Activated T-helper 2 cell treated with anti-CD3 and anti-CD28 coated beads, Interferon-gamma antibody, Interleukin-2, Interleukin-4, amounts not matched to agents 10 μg/mL and 5 μg/mL and 100 μg/mL, durations not matched to agents 14 hours and 24 hours and 36 hours (primary cell): ENCODE results near the gene MT1E. TPM values are rescaled to one million over a fixed set of nuclear protein-coding genes. Genes with fewer than 3 reads are reported as not detected.
"Not testable (repeated sequence)": the region's sequence is repeated elsewhere in the genome, so short reads cannot be mapped to it uniquely, and the experiment has no call there.

Experiments used
- DNase-seq: peaks from one replicate; pipeline ENCODE4 v3.0.0; 2021; ENCODE audit warnings: low spot score
- H3K27ac Mint-ChIP-seq: one replicate; pipeline ENCODE4 v1.8.0; 2021; ENCODE audit warnings: mixed read lengths
- H3K27me3 Mint-ChIP-seq: one replicate; pipeline ENCODE4 v1.8.0; 2021; ENCODE audit warnings: low read depth, mixed read lengths
- H3K36me3 Mint-ChIP-seq: one replicate; pipeline ENCODE4 v1.8.0; 2021; ENCODE audit warnings: low read depth, mixed read lengths
- H3K4me1 Mint-ChIP-seq: one replicate; pipeline ENCODE4 v1.8.0; 2021; ENCODE audit warnings: low read depth, mixed read lengths
- H3K4me3 Mint-ChIP-seq: one replicate; pipeline ENCODE4 v1.8.0; 2021; ENCODE audit warnings: low read depth, mild to moderate bottlenecking, moderate library complexity, mixed read lengths
- H3K9me3 Mint-ChIP-seq: one replicate; pipeline ENCODE4 v1.8.0; 2021; ENCODE audit warnings: mixed read lengths
- intact Hi-C: fragments of 100-400 bp; cut with micrococcal nuclease; formaldehyde crosslinking; loops from one replicate; pipeline ENCODE4 v1.15.1; 2023
- total RNA-seq: library from RNA; stranded (reverse); gene quantifications from 2 replicates; pipeline ENCODE4 v1.2.3, GENCODE V29; 2022

The MT1E gene
- total RNA-seq, 1 donor from 2014 or later, result 181 TPM

DNA sequence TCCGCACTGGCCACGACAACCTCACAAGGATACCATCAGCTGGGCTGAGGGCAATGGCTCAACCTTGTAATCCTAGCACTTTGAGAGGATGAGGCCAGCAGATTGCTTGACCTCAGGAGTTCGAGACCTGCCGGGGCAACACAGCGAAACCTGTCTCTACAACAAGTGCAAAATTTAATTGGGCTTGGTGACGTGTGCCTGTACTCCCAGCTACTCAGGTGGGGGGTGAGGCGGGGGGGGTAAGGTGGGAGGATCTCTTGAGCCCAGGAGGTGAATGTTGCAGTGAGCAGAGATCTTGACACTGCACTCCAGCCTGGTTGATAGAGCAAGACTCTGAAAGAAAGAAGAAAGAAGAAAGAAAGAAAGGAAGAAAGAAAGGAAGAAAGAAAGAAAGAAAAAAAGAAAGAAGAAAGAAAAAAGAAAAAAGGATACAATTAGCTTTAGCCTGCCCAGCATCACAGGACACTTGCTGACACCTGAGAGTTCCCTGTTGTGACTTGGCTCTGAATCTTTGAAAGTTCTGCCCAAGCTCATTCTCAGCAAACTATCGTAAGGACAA lies 5.2 kb upstream of the MT1E start:
- peaks cover 5% of the 10 kb centered on the region for H3K36me3 Mint-ChIP-seq
- DNase-seq, result no peak
- no peaks in the 10 kb centered on the region for H3K9me3 Mint-ChIP-seq
- H3K4me3 Mint-ChIP-seq, result no peak overlapping the region
- H3K27me3 Mint-ChIP-seq, result no peaks in the 10 kb centered on the region
- intact Hi-C loops, result no loop called here
- H3K27ac Mint-ChIP-seq, result no peak overlapping the region
- peaks cover 31% of the 10 kb centered on the region for H3K4me1 Mint-ChIP-seq

DNA sequence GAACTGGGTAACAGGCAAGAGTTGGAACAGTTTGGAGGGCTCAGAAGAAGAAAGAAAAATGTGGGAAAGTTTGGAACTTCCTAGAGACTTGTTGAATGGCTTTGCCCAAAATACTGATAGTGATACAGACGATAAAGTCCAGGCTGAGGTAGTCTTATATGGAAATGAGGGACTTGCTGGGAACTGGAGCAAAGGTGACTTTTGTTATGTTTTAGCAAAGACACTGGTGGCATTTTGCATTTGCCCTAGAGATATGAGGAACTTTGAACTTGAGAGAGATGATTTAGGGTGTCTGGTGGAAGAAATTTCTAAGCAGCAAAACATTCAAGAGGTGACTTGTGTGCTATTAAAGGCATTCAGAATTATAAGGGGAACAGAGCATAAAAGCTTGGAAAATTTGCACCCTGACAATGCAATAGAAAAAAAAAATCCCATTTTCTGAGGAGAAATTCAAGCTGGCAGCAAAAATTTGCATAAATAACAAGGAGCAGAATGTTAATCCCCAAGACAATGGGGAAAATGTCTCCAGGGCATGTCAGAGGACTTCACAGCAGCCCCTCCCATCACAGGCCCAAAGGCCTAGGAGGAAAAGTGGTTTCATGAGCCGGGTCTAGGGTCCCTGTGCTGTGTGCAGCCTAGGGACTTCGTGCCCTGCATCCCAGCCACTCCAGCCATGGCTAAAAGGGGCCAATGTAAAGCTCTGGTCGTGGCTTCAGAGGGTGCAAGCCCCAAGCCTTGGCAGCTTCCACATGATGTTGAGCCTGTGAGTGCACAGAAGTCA lies 3.7 kb upstream of the MT1E start:
- H3K27me3 Mint-ChIP-seq, intact Hi-C loops, DNase-seq, H3K4me3 Mint-ChIP-seq, H3K27ac Mint-ChIP-seq, H3K9me3 Mint-ChIP-seq, H3K36me3 Mint-ChIP-seq: not testable (repeated sequence)
- peaks cover 31% of the 10 kb centered on the region for H3K4me1 Mint-ChIP-seq

DNA sequence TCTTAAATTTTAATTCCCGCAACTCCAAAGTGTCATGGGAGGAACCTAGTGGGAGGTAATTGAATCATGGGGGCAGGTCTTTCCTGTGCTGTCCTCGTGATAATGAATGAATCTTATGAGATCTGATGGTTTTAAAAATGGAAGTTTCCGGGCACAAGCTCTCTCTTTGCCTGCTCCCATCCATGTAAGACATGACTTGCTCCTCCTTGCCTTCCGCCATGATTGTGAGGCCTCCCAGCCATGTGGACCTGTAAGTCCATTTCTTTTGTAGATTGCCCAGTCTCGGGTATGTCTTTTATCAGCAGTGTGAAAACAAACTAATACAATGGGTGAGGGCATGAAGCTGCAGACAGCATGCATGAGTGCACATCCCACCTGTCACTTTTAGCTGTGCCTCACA lies 2.4 kb upstream of the MT1E start:
- H3K4me3 Mint-ChIP-seq, H3K27me3 Mint-ChIP-seq, DNase-seq, H3K36me3 Mint-ChIP-seq, H3K9me3 Mint-ChIP-seq, intact Hi-C loops, H3K27ac Mint-ChIP-seq: not testable (repeated sequence)
- peaks cover 24% of the 10 kb centered on the region for H3K4me1 Mint-ChIP-seq

DNA sequence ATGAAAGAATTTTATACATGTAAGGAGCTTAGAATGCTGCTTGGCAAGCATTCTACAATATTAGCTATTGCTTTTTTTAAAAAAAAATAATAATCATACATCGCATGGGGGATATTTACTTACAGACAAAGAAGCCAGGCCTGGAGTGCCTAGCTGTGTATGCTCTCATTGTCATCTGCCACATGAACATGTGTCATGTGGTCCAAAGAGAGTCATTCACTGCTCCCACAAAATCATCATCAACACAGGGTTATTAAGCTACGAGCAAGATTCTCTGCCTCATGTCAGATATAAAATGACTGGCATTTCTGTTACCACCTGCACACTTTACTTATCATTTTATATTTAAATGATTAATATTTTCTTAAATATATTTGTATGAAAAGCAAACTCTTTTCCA lies 1.9 kb upstream of the MT1E start:
- no peak for DNase-seq
- intact Hi-C loops, result no loop called here
- no peaks in the 10 kb centered on the region for H3K9me3 Mint-ChIP-seq
- H3K36me3 Mint-ChIP-seq, result peaks cover 7% of the 10 kb centered on the region
- H3K4me3 Mint-ChIP-seq, result no peak overlapping the region
- no peak overlapping the region for H3K27ac Mint-ChIP-seq
- peaks cover 24% of the 10 kb centered on the region for H3K4me1 Mint-ChIP-seq
- H3K27me3 Mint-ChIP-seq, result peaks cover under 1% of the 10 kb centered on the region

GRCh38 chr16:56625943-56626654 lies 518 bp downstream of the MT1E start:
- H3K4me1 Mint-ChIP-seq, result peaks cover 25% of the 10 kb centered on the region
- no peak for DNase-seq

GRCh38 chr16:56626685-56627084 lies 1.1 kb downstream of the MT1E start:
- peaks cover 7% of the 10 kb centered on the region for H3K36me3 Mint-ChIP-seq
- peaks cover 17% of the 10 kb centered on the region for H3K27me3 Mint-ChIP-seq
- peaks cover 26% of the 10 kb centered on the region for H3K4me1 Mint-ChIP-seq
- peak overlapping the region; percentile 94 for H3K4me3 Mint-ChIP-seq
- intact Hi-C loops, result loop anchor here (5.0 kb wide), 1 partner anchor 49 kb away; no protein-coding TSS in a partner anchor
- no peak overlapping the region for H3K27ac Mint-ChIP-seq
- no peaks in the 10 kb centered on the region for H3K9me3 Mint-ChIP-seq
- no peak for DNase-seq

More at GRCh38 chr16:56625943-56626654, 518 bp downstream of the MT1E start:
- H3K4me3 Mint-ChIP-seq, result peak overlapping the region; percentile 94
- no peaks in the 10 kb centered on the region for H3K9me3 Mint-ChIP-seq
- H3K27me3 Mint-ChIP-seq, result peaks cover 11% of the 10 kb centered on the region
- H3K36me3 Mint-ChIP-seq, result peaks cover 7% of the 10 kb centered on the region
- peak overlapping the region; percentile 93 for H3K27ac Mint-ChIP-seq
- intact Hi-C loops, result loop anchor here (1.0 to 5.0 kb wide), 4 partner anchors 9 to 49 kb away; partner anchors contain the start of gene MT2A

DNA sequence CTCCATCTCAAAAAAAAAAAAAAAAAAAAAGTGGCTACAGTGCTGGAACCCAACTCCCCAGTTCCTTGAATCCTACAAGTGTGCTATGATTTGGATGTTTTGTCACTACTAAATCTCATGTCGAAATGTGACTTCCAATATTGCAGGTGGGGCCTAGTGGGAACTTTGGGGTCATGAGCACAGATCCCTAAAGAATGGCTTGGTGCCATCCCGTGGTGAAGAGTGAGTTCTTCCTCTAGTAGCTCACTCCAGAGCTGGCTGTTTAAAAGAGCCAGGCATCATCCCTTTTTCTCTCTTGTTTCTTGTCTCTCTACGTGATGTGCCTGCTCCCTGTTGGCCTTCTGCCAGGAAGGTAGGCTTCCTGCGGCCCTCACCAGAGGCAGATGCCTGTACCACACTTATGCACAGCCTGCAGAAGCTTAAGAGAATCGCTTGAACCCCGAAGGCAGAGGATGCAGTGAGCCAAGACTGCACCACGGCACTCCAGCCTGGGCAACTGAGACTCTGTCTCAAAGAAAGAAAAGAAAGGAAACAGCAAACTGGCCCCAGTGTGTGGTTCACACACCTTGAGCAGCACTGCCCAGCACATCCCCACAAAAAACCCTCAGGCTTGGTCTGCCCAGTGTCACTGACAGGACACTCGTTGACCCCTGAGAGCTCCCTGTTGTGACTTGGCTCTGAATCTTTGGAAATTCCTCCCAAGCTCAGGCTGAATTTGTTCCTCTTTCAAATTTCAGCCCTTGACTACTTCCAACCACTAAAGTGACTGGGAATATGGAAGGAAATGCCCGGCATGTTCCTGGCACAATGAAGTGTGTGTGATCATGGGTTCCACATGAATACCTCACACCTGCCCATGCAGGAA lies 3.1 kb downstream of the MT1E start:
- Mint-ChIP-seq H3K27me3 (peaks cover 33% of the 10 kb centered on the region), H3K9me3 (no peaks in the 10 kb centered on the region), H3K4me1 (peaks cover 33% of the 10 kb centered on the region), H3K36me3 (peaks cover 7% of the 10 kb centered on the region), H3K4me3 (no peak overlapping the region), H3K27ac (no peak overlapping the region)
- DNase-seq, result no peak
- intact Hi-C loops, result loop anchor here (5.0 kb wide), 1 partner anchor 51 kb away; no protein-coding TSS in a partner anchor

DNA sequence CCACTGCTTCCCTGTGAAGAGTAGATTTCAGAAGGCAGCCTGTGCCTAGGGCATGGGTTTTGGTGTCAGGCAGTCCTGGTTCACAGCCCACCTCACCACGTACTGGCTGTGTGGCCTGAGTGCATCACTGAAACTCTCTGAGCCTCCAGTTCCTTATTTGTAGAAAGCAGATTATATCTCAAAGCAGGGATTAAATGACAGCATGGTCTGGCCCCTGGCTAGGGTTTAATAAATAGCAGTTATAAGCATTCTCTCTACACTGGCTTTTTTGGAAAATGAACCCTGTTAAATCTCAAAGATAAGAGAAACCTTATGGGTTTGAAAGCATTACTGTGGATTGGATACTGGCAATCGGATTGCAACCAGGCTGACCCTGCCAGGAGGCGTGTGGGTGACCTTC lies 4.0 kb downstream of the MT1E start:
- no peak overlapping the region for H3K27ac Mint-ChIP-seq
- H3K27me3 Mint-ChIP-seq, result peaks cover 40% of the 10 kb centered on the region
- H3K9me3 Mint-ChIP-seq, result no peaks in the 10 kb centered on the region
- intact Hi-C loops, result loop anchor here (5.0 kb wide), 1 partner anchor 52 kb away; no protein-coding TSS in a partner anchor
- peaks cover 30% of the 10 kb centered on the region for H3K4me1 Mint-ChIP-seq
- H3K36me3 Mint-ChIP-seq, result peaks cover 7% of the 10 kb centered on the region
- no peak for DNase-seq
- no peak overlapping the region for H3K4me3 Mint-ChIP-seq

GRCh38 chr16:56630134-56630533 lies 4.6 kb downstream of the MT1E start:
- H3K9me3 Mint-ChIP-seq, result no peaks in the 10 kb centered on the region
- H3K4me1 Mint-ChIP-seq, result peaks cover 28% of the 10 kb centered on the region
- no peak overlapping the region for H3K4me3 Mint-ChIP-seq
- peaks cover 46% of the 10 kb centered on the region for H3K27me3 Mint-ChIP-seq
- intact Hi-C loops, result loop anchor here (5.0 kb wide), 1 partner anchor 37 kb away; the partner anchor contains the start of genes MT1G and MT1H
- no peak overlapping the region for H3K27ac Mint-ChIP-seq
- DNase-seq, result no peak
- H3K36me3 Mint-ChIP-seq, result peaks cover 4% of the 10 kb centered on the region

DNA sequence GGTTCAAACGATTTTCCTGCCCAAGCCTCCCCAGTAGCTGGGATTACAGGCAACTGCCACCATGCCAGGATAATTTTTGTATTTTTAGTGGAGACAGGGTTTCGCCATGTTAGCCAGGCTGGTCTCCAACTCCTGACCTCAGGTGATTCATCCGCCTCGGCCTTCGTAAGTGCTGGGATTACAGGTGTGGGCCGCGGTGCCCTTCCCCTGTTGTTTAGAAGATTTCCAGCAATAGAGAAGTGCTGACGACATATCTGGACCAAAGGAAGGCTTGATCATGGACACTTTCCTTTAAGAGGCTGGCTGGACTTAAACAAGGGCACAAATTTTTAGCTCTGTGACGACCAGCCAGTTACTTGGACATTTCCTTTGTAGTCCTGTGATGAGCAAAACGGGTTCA lies 5.6 kb downstream of the MT1E start:
- no peak for DNase-seq
- H3K4me1 Mint-ChIP-seq, result peaks cover 23% of the 10 kb centered on the region
- H3K4me3 Mint-ChIP-seq, result no peak overlapping the region
- H3K9me3 Mint-ChIP-seq, result no peaks in the 10 kb centered on the region
- H3K36me3 Mint-ChIP-seq, result peaks cover 3% of the 10 kb centered on the region
- peaks cover 53% of the 10 kb centered on the region for H3K27me3 Mint-ChIP-seq
- intact Hi-C loops, result loop anchor here (5.0 kb wide), 1 partner anchor 36 kb away; the partner anchor contains the start of genes MT1G and MT1H
- no peak overlapping the region for H3K27ac Mint-ChIP-seq

- peaks cover 3% of the 10 kb centered on the region for H3K36me3 Mint-ChIP-seq
- H3K9me3 Mint-ChIP-seq, result no peaks in the 10 kb centered on the region
- no peak for DNase-seq
- peaks cover 59% of the 10 kb centered on the region for H3K27me3 Mint-ChIP-seq
- H3K27ac Mint-ChIP-seq, result no peak overlapping the region
- peak overlapping the region; percentile 54 for H3K4me3 Mint-ChIP-seq
- H3K4me1 Mint-ChIP-seq, result peaks cover 23% of the 10 kb centered on the region
- intact Hi-C loops, result loop anchor here (5.0 kb wide), 1 partner anchor 36 kb away; the partner anchor contains the start of genes MT1G and MT1H
Observed at GRCh38 chr16:56631832-56632155, 6.2 kb downstream of the MT1E start.
